ENCODE results near the gene CMBL. TPM values are rescaled to one million over a fixed set of nuclear protein-coding genes. Genes with fewer than 3 reads are reported as not detected.

The CMBL gene
- total RNA-seq, 1 experiment from 2014 or later = not detected

- no peak for DNase-seq (ENCODE audit: low read depth, low spot score)
- in situ Hi-C loops (cut with HindIII; ENCODE audit: low pct_unique_long_range_greater_than_20kb, low sequenced_read_pairs) = no loop called here
These were observed 29.4 kb upstream of the CMBL start for GRCh38 chr5:10337107-10337506.

GRCh38 chr5:10335711-10336470, 28.2 kb upstream of the CMBL start:
- in situ Hi-C loops (cut with HindIII; ENCODE audit: low pct_unique_long_range_greater_than_20kb, low sequenced_read_pairs) = no loop called here
- no peak for DNase-seq (ENCODE audit: low read depth, low spot score)

- in situ Hi-C loops (cut with HindIII; ENCODE audit: low pct_unique_long_range_greater_than_20kb, low sequenced_read_pairs) = no loop called here
- DNase-seq (ENCODE audit: low read depth, low spot score) = no peak
These were observed 27.1 kb upstream of the CMBL start for GRCh38 chr5:10334831-10335230.

GRCh38 chr5:10333154-10334006, 25.7 kb upstream of the CMBL start:
- in situ Hi-C loops (cut with HindIII; ENCODE audit: low pct_unique_long_range_greater_than_20kb, low sequenced_read_pairs) = no loop called here
- no peak for DNase-seq (ENCODE audit: low read depth, low spot score)

GRCh38 chr5:10332301-10332700, 24.6 kb upstream of the CMBL start:
- in situ Hi-C loops (cut with HindIII; ENCODE audit: low pct_unique_long_range_greater_than_20kb, low sequenced_read_pairs) = no loop called here
- no peak for DNase-seq (ENCODE audit: low read depth, low spot score)

GRCh38 chr5:10331341-10331796, 23.7 kb upstream of the CMBL start:
- in situ Hi-C loops (cut with HindIII; ENCODE audit: low pct_unique_long_range_greater_than_20kb, low sequenced_read_pairs) = no loop called here
- DNase-seq (ENCODE audit: low read depth, low spot score) = no peak

GRCh38 chr5:10330511-10331230, 23.0 kb upstream of the CMBL start:
- no peak for DNase-seq (ENCODE audit: low read depth, low spot score)
- in situ Hi-C loops (cut with HindIII; ENCODE audit: low pct_unique_long_range_greater_than_20kb, low sequenced_read_pairs) = no loop called here

- no peak for DNase-seq (ENCODE audit: low read depth, low spot score)
- in situ Hi-C loops (cut with HindIII; ENCODE audit: low pct_unique_long_range_greater_than_20kb, low sequenced_read_pairs) = no loop called here
These were observed 22.2 kb upstream of the CMBL start for GRCh38 chr5:10329820-10330481.

GRCh38 chr5:10329446-10329819, 21.7 kb upstream of the CMBL start:
- in situ Hi-C loops (cut with HindIII; ENCODE audit: low pct_unique_long_range_greater_than_20kb, low sequenced_read_pairs) = no loop called here
- no peak for DNase-seq (ENCODE audit: low read depth, low spot score)

GRCh38 chr5:10328323-10328722, 20.6 kb upstream of the CMBL start:
- DNase-seq (ENCODE audit: low read depth, low spot score) = no peak
- in situ Hi-C loops (cut with HindIII; ENCODE audit: low pct_unique_long_range_greater_than_20kb, low sequenced_read_pairs) = no loop called here

- in situ Hi-C loops (cut with HindIII; ENCODE audit: low pct_unique_long_range_greater_than_20kb, low sequenced_read_pairs) = no loop called here
These were observed 17.0 kb upstream of the CMBL start for GRCh38 chr5:10324518-10325370.

GRCh38 chr5:10323588-10324488, 16.1 kb upstream of the CMBL start:
- in situ Hi-C loops (cut with HindIII; ENCODE audit: low pct_unique_long_range_greater_than_20kb, low sequenced_read_pairs) = no loop called here
- DNase-seq (ENCODE audit: low read depth, low spot score) = no peak

More at GRCh38 chr5:10324518-10325370, 17.0 kb upstream of the CMBL start:
- no peak for DNase-seq (ENCODE audit: low read depth, low spot score)

- in situ Hi-C loops (cut with HindIII; ENCODE audit: low pct_unique_long_range_greater_than_20kb, low sequenced_read_pairs) = no loop called here
- DNase-seq (ENCODE audit: low read depth, low spot score) = no peak
These were observed 14.2 kb upstream of the CMBL start for GRCh38 chr5:10321882-10322281.

GRCh38 chr5:10320793-10321192, 13.1 kb upstream of the CMBL start:
- no peak for DNase-seq (ENCODE audit: low read depth, low spot score)
- in situ Hi-C loops (cut with HindIII; ENCODE audit: low pct_unique_long_range_greater_than_20kb, low sequenced_read_pairs) = no loop called here

- DNase-seq (ENCODE audit: low read depth, low spot score) = no peak
- in situ Hi-C loops (cut with HindIII; ENCODE audit: low pct_unique_long_range_greater_than_20kb, low sequenced_read_pairs) = no loop called here
These were observed 11.6 kb upstream of the CMBL start for GRCh38 chr5:10319202-10319851.

Measured in SK-MEL-5 (cell line).